Fibroblast of lung (primary cell): ENCODE results near the gene PLCG2. TPM values are rescaled to one million over a fixed set of nuclear protein-coding genes. Genes with fewer than 3 reads are reported as not detected.
"Not testable (repeated sequence)": the region's sequence is repeated elsewhere in the genome, so short reads cannot be mapped to it uniquely, and the experiment has no call there.

Experiments used
- DNase-seq, 2 donors: peaks; one replicate each; pipeline versions ENCODE4 v3.0.0 to v3.0.0-alpha.2; 2010; ENCODE audit warnings: low read depth in 2 of 2
- H2AFZ ChIP-seq: 2 replicates; pipeline ENCODE4 v1.5.1; 2012; ENCODE audit warnings: low read length, control low read depth, inconsistent platforms
- H3K27ac ChIP-seq: 2 replicates; pipeline ENCODE4 v1.5.1; 2011; ENCODE audit warnings: low read length, control low read depth; ENCODE audit not compliant: insufficient read depth
- H3K27me3 ChIP-seq: 2 replicates; pipeline ENCODE4 v1.5.1; 2011; ENCODE audit warnings: mild to moderate bottlenecking, low read length; ENCODE audit not compliant: control insufficient read depth, insufficient read depth
- H3K36me3 ChIP-seq: 2 replicates; pipeline ENCODE4 v1.5.1; 2011; ENCODE audit warnings: low read length; ENCODE audit not compliant: control insufficient read depth, insufficient read depth
- H3K4me1 ChIP-seq: 2 replicates; pipeline ENCODE4 v1.5.1; 2011; ENCODE audit warnings: low read length; ENCODE audit not compliant: control insufficient read depth, insufficient read depth; ENCODE audit errors: extremely low read depth
- H3K4me2 ChIP-seq: 2 replicates; pipeline ENCODE4 v1.5.1; 2011; ENCODE audit warnings: low read length, control low read depth; ENCODE audit not compliant: insufficient read depth; ENCODE audit errors: extremely low read depth
- H3K4me3 ChIP-seq, 4 experiments: fragments of 200-600 bp in 1 of 4; sonication (generic) in 1 of 4; replicated peaks in 1 of 4; 2 replicates each; pipeline ENCODE4 v1.5.1; 2011 to 2016; ENCODE audit warnings: low read length in 4 of 4, low read depth in 3 of 4, mild to moderate bottlenecking in 3 of 4, control low read depth in 2 of 4, inconsistent platforms in 1 of 4, mixed read lengths in 1 of 4; ENCODE audit not compliant: insufficient read depth in 1 of 4; ENCODE audit errors: control extremely low read depth in 1 of 4
- H3K79me2 ChIP-seq: 2 replicates; pipeline ENCODE4 v1.5.1; 2012; ENCODE audit warnings: mild to moderate bottlenecking, low read length, inconsistent platforms; ENCODE audit not compliant: control insufficient read depth, insufficient read depth
- H3K9ac ChIP-seq: 2 replicates; pipeline ENCODE4 v1.5.1; 2011; ENCODE audit warnings: mild to moderate bottlenecking, low read length, control low read depth; ENCODE audit not compliant: insufficient read depth
- H3K9me3 ChIP-seq: 2 replicates; pipeline ENCODE4 v1.5.1; 2012; ENCODE audit warnings: low read depth, low read length; ENCODE audit not compliant: control insufficient read depth, insufficient read depth
- H4K20me1 ChIP-seq: 2 replicates; pipeline ENCODE4 v1.5.1; 2011; ENCODE audit warnings: low read length; ENCODE audit not compliant: control insufficient read depth, insufficient read depth; ENCODE audit errors: extremely low read depth
- EZH2 ChIP-seq: IDR thresholded peaks from 2 replicates; pipeline ENCODE4 v1.5.1; 2012; ENCODE audit warnings: low read length, control low read depth, mild to moderate bottlenecking; ENCODE audit errors: missing control alignments
- polyA plus RNA-seq, 2 donors: library from polyadenylated mRNA; depleted of rRNA in 1 of 2; stranded (reverse) in 1 of 2; unstranded in 1 of 2; fragments of >200 nt; gene quantifications; 2 replicates each; pipeline ENCODE4 v1.2.1, GENCODE V29; 2011 to 2012; ENCODE audit warnings: missing spikeins in 1 of 2
- total RNA-seq: library from RNA; depleted of rRNA; stranded (reverse); fragments of >200 nt; gene quantifications from 2 replicates; pipeline ENCODE4 v1.2.1, GENCODE V29; 2014
- TF ChIP-seq, protein P1 (sequence below), 2 donors: IDR thresholded peaks in 1 of 2; conservative IDR thresholded peaks in 1 of 2; 1 replicate in 1 of 2; 2 replicates in 1 of 2; pipeline ENCODE4 v1.5.1; 2011 to 2012; ENCODE audit warnings: low read length in 2 of 2, control low read depth in 1 of 2, inconsistent platforms in 1 of 2, low read depth in 1 of 2, mild to moderate bottlenecking in 1 of 2

PLCG2 gene
- total and polyA plus RNA-seq, 2 donors (not counting 1 experiment from before 2014, with no cell fraction given) = 0.53 to 0.66 TPM

DNA sequence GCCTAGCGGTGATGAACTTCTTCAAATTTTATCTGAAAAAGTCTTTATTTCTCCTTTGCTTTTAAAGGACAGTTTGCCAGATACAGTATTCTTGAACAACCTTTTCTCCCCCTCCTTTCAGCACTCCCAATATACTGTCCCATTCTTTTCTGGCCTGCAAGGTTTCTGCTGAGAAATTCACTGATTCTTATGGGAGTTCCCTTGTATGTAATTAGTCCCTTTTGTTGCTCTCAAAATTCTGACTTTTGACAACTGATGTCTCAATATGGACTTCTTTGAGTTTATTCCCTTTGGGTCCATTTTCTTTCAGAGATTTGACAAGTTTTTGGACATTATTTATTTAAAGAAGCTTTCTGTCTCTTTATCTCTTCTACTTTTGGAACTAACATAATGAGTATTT, 192.8 kb downstream of the PLCG2 start:
- Histone ChIP-seq H3K36me3 (no peaks in the 10 kb centered on the region), H4K20me1 (no peaks in the 10 kb centered on the region), H3K79me2 (no peaks in the 10 kb centered on the region), H3K4me3 (no peak overlapping the region), H3K27ac (no peak overlapping the region), H3K4me2 (no peak overlapping the region), H3K9ac (no peak overlapping the region), H3K9me3 (no peaks in the 10 kb centered on the region), H3K27me3 (no peaks in the 10 kb centered on the region), H3K4me1 (no peaks in the 10 kb centered on the region), H2AFZ (no peak overlapping the region)
- DNase-seq = no peak
- TF ChIP-seq EZH2 = no peak
- TF ChIP-seq, protein P1, sequence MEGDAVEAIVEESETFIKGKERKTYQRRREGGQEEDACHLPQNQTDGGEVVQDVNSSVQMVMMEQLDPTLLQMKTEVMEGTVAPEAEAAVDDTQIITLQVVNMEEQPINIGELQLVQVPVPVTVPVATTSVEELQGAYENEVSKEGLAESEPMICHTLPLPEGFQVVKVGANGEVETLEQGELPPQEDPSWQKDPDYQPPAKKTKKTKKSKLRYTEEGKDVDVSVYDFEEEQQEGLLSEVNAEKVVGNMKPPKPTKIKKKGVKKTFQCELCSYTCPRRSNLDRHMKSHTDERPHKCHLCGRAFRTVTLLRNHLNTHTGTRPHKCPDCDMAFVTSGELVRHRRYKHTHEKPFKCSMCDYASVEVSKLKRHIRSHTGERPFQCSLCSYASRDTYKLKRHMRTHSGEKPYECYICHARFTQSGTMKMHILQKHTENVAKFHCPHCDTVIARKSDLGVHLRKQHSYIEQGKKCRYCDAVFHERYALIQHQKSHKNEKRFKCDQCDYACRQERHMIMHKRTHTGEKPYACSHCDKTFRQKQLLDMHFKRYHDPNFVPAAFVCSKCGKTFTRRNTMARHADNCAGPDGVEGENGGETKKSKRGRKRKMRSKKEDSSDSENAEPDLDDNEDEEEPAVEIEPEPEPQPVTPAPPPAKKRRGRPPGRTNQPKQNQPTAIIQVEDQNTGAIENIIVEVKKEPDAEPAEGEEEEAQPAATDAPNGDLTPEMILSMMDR (conservative IDR thresholded peaks at IDR 0.05 in 1 of 2, IDR thresholded peaks at IDR 0.05 in 1 of 2; ENCODE audit: low read depth in 1 of 2, low read length in 2 of 2) = no peak

DNA sequence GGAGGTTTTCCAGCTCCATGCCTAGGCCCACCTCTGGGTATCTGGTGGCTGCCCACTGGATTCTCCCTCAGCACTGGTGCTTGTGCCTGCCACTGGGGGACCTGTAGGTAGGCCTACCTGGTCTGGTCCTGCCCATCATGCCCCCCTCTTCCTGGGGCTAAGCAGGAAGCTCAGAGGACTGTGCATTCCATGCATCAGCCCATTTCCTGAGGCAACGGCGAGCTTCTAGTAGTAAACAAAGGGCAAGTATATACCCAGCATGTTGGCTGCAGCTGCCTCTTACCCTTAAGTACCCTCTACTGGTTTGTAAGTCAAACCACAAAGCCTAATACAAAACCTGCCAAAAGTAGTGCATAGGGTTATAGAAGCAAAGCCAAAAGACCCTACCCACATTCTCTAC, 194.6 kb downstream of the PLCG2 start:
- no peak overlapping the region for H3K4me3 ChIP-seq

DNA sequence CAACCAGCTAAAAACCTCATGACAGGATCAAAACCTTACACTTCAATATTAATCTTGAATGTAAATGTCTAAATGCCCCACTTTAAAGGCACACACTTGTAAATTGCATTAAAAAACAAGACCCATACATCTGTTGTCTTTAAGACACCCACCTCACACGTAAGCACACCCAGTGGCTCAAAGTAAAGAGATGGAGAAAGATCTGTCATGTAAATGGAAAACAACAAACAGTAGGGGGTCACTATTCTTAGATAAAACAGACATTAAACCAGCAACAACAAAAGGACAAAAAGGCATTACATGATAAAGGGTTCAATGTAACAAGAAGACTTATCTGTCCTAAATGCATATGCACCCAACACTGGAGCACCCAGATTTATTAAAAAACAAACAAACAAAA, 196.5 kb downstream of the PLCG2 start:
- Histone ChIP-seq H3K27me3 (no peaks in the 10 kb centered on the region), H2AFZ (no peak overlapping the region), H3K9ac (no peak overlapping the region), H3K79me2 (no peaks in the 10 kb centered on the region), H4K20me1 (no peaks in the 10 kb centered on the region), H3K4me3 (no peak overlapping the region), H3K36me3 (no peaks in the 10 kb centered on the region), H3K9me3 (no peaks in the 10 kb centered on the region), H3K27ac (no peak overlapping the region), H3K4me1 (no peaks in the 10 kb centered on the region), H3K4me2 (no peak overlapping the region)
- DNase-seq = no peak
- TF ChIP-seq, protein P1 (conservative IDR thresholded peaks at IDR 0.05 in 1 of 2, IDR thresholded peaks at IDR 0.05 in 1 of 2; ENCODE audit: low read depth in 1 of 2, low read length in 2 of 2) = no peak
- no peak for TF ChIP-seq EZH2

More for the DNA sequence above, 194.6 kb downstream of the PLCG2 start:
- Histone ChIP-seq H3K9me3 (no peaks in the 10 kb centered on the region), H3K4me2 (no peak overlapping the region), H3K36me3 (no peaks in the 10 kb centered on the region), H3K27me3 (no peaks in the 10 kb centered on the region), H3K79me2 (no peaks in the 10 kb centered on the region), H3K27ac (no peak overlapping the region), H3K9ac (no peak overlapping the region), H4K20me1 (no peaks in the 10 kb centered on the region), H2AFZ (no peak overlapping the region), H3K4me1 (no peaks in the 10 kb centered on the region)
- DNase-seq = no peak
- TF ChIP-seq EZH2 = no peak
- TF ChIP-seq, protein P1 (conservative IDR thresholded peaks at IDR 0.05 in 1 of 2, IDR thresholded peaks at IDR 0.05 in 1 of 2; ENCODE audit: low read depth in 1 of 2, low read length in 2 of 2) = no peak

DNA sequence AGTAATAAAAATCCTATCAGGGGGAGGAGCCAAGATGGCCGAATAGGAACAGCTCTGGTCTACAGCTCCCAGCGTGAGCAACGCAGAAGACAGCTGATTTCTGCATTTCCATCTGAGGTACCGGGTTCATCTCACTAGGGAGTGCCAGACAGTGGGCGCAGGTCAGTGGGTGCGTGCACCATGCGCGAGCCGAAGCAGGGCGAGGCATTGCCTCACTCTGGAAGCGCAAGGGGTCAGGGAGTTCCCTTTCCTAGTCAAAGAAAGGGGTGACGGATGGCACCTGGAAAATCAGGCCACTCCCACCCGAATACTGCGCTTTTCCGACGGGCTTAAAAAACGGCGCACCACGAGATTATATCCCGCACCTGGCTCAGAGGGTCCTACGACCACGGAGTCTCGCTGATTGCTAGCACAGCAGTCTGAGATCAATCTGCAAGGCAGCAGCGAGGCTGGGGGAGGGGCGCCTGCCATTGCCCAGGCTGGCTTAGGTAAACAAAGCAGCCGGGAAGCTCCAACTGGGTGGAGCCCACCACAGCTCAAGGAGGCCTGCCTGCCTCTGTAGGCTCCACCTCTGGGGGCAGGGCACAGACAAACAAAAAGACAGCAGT, 198.3 kb downstream of the PLCG2 start:
- not testable (repeated sequence) for H4K20me1 ChIP-seq, H3K27ac ChIP-seq, H3K79me2 ChIP-seq, H3K36me3 ChIP-seq, H3K9ac ChIP-seq, H3K4me2 ChIP-seq, DNase-seq, H3K9me3 ChIP-seq, H3K27me3 ChIP-seq, H3K4me3 ChIP-seq, H3K4me1 ChIP-seq, H2AFZ ChIP-seq
